Measurements from ENCODE around the gene TAC3. TPM values are rescaled to one million over a fixed set of nuclear protein-coding genes. Genes with fewer than 3 reads are reported as not detected.

The TAC3 gene
- total and polyA plus RNA-seq, 2 of the 8 experiments (the other 6 are each of a cell fraction or from before 2014, with no cell fraction given) = 9.7 to 45.3 TPM

GRCh38 chr12:57027805-57028153, 11.4 kb upstream of the TAC3 start (continued):
- TF ChIP-seq, protein P1, sequence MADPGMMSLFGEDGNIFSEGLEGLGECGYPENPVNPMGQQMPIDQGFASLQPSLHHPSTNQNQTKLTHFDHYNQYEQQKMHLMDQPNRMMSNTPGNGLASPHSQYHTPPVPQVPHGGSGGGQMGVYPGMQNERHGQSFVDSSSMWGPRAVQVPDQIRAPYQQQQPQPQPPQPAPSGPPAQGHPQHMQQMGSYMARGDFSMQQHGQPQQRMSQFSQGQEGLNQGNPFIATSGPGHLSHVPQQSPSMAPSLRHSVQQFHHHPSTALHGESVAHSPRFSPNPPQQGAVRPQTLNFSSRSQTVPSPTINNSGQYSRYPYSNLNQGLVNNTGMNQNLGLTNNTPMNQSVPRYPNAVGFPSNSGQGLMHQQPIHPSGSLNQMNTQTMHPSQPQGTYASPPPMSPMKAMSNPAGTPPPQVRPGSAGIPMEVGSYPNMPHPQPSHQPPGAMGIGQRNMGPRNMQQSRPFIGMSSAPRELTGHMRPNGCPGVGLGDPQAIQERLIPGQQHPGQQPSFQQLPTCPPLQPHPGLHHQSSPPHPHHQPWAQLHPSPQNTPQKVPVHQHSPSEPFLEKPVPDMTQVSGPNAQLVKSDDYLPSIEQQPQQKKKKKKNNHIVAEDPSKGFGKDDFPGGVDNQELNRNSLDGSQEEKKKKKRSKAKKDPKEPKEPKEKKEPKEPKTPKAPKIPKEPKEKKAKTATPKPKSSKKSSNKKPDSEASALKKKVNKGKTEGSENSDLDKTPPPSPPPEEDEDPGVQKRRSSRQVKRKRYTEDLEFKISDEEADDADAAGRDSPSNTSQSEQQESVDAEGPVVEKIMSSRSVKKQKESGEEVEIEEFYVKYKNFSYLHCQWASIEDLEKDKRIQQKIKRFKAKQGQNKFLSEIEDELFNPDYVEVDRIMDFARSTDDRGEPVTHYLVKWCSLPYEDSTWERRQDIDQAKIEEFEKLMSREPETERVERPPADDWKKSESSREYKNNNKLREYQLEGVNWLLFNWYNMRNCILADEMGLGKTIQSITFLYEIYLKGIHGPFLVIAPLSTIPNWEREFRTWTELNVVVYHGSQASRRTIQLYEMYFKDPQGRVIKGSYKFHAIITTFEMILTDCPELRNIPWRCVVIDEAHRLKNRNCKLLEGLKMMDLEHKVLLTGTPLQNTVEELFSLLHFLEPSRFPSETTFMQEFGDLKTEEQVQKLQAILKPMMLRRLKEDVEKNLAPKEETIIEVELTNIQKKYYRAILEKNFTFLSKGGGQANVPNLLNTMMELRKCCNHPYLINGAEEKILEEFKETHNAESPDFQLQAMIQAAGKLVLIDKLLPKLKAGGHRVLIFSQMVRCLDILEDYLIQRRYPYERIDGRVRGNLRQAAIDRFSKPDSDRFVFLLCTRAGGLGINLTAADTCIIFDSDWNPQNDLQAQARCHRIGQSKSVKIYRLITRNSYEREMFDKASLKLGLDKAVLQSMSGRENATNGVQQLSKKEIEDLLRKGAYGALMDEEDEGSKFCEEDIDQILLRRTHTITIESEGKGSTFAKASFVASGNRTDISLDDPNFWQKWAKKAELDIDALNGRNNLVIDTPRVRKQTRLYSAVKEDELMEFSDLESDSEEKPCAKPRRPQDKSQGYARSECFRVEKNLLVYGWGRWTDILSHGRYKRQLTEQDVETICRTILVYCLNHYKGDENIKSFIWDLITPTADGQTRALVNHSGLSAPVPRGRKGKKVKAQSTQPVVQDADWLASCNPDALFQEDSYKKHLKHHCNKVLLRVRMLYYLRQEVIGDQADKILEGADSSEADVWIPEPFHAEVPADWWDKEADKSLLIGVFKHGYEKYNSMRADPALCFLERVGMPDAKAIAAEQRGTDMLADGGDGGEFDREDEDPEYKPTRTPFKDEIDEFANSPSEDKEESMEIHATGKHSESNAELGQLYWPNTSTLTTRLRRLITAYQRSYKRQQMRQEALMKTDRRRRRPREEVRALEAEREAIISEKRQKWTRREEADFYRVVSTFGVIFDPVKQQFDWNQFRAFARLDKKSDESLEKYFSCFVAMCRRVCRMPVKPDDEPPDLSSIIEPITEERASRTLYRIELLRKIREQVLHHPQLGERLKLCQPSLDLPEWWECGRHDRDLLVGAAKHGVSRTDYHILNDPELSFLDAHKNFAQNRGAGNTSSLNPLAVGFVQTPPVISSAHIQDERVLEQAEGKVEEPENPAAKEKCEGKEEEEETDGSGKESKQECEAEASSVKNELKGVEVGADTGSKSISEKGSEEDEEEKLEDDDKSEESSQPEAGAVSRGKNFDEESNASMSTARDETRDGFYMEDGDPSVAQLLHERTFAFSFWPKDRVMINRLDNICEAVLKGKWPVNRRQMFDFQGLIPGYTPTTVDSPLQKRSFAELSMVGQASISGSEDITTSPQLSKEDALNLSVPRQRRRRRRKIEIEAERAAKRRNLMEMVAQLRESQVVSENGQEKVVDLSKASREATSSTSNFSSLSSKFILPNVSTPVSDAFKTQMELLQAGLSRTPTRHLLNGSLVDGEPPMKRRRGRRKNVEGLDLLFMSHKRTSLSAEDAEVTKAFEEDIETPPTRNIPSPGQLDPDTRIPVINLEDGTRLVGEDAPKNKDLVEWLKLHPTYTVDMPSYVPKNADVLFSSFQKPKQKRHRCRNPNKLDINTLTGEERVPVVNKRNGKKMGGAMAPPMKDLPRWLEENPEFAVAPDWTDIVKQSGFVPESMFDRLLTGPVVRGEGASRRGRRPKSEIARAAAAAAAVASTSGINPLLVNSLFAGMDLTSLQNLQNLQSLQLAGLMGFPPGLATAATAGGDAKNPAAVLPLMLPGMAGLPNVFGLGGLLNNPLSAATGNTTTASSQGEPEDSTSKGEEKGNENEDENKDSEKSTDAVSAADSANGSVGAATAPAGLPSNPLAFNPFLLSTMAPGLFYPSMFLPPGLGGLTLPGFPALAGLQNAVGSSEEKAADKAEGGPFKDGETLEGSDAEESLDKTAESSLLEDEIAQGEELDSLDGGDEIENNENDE (IDR thresholded peaks at IDR 0.05; ENCODE audit: insufficient replicate concordance, low read length) = no peak
- TF ChIP-seq EP300 (IDR thresholded peaks at IDR 0.05; ENCODE audit: borderline replicate concordance in 1 of 2, low read depth in 2 of 2, low read length in 2 of 2) (no peak), BRCA1 (IDR thresholded peaks at IDR 0.05; ENCODE audit: low read depth, low read length) (no peak), CTBP2 (IDR thresholded peaks at IDR 0.05; ENCODE audit: borderline replicate concordance, insufficient read depth, insufficient read length, low read length) (no peak), BCL11A (IDR thresholded peaks at IDR 0.05; ENCODE audit: low read depth in 2 of 2, low read length in 2 of 2) (no peak), GABPA (IDR thresholded peaks at IDR 0.05; ENCODE audit: borderline replicate concordance, insufficient read depth, low read length) (no peak), HDAC6 (IDR thresholded peaks at IDR 0.05; ENCODE audit: low read depth, low read length) (no peak), CREB1 (IDR thresholded peaks at IDR 0.05) (no peak)

All from H1 (cell line).